ENCODE measurements around the gene MAP2K1. TPM values are rescaled to one million over a fixed set of nuclear protein-coding genes. Genes with fewer than 3 reads are reported as not detected.
"Not testable (repeated sequence)": the region's sequence is repeated elsewhere in the genome, so short reads cannot be mapped to it uniquely, and the experiment has no call there.

Gene MAP2K1
- total and polyA plus RNA-seq, 2 donors (not counting 1 experiment from before 2014, with no cell fraction given) = 32.9 to 40.0 TPM

DNA sequence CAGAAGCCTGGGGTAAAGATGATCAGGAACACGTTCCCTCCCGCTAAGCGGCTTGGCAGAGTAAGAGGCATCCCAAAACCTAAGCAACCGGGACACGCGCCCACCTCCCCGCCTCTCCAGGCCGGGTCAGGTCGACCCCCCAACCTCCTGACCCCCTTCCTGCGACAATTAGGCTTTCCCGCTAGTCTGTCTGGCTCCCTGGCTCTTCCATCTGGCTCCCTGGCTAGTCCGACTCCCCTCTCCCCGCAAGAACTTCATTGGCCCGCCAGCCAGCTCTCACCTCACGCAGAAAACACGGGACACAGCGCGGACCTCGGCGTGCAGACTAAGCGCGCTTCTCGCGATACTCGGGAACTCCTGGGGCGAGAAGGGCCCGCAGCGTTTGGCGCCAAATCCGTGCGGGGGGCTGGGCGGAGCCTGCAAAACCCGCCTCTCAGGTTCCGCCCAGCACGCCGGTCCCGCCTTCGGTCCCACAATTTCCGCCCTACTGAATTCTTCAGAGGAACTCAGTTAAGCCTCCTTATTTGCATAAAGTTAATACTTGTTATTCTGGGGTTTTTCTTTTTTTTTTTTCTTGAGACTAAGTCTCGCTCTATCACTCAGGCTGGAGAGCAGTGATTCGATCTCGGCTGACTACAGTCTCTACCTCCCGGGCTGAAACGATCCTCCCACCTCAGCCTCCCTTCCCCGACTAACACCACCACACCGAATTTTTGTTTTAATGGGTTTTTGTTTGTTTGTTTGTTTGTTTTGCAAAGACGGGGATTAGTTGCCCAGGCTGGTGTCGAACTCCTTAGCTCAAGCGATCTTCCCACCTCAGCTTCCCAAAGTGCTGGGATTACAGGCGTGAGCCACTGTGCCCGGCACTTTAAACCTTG lies 30.1 kb upstream of the MAP2K1 start, which contains the start of gene TIPIN:
Gene TIPIN (minus strand): TSS at position 327 of the 878 bp plus-strand sequence. CDS start 3,738 bp downstream, outside the sequence.
- Histone ChIP-seq H3K36me3 (ENCODE audit: control insufficient read depth, insufficient read depth, low read length) (no peaks in the 10 kb centered on the region), H3K9ac (ENCODE audit: insufficient read depth, low read length) (peak within 1 kb of the TSS; percentile 74), H3K27ac (ENCODE audit: insufficient read depth, low read length) (peak within 1 kb of the TSS; percentile 83), H3K79me2 (ENCODE audit: control insufficient read depth, insufficient read depth, low read length) (peaks cover 9% of the 10 kb centered on the region), H3K4me2 (ENCODE audit: extremely low read depth, insufficient read depth, low read length) (peak within 1 kb of the TSS; percentile 95), H2AFZ (ENCODE audit: low read length) (peak within 1 kb of the TSS; percentile 94), H3K4me3 (replicated peaks in 1 of 4; ENCODE audit: control extremely low read depth in 1 of 4, insufficient read depth in 1 of 4, low read depth in 3 of 4, low read length in 4 of 4) (peak within 1 kb of the TSS; percentile 71 to 87 (median 82)), H3K4me1 (ENCODE audit: control insufficient read depth, extremely low read depth, insufficient read depth, low read length) (no peaks in the 10 kb centered on the region), H3K9me3 (ENCODE audit: control insufficient read depth, insufficient read depth, low read depth, low read length) (no peaks in the 10 kb centered on the region), H3K27me3 (ENCODE audit: control insufficient read depth, insufficient read depth, low read length) (no peaks in the 10 kb centered on the region), H4K20me1 (ENCODE audit: control insufficient read depth, extremely low read depth, insufficient read depth, low read length) (no peaks in the 10 kb centered on the region)
- peak; percentile 93 to 97 for DNase-seq (ENCODE audit: low read depth in 2 of 2)
- TF ChIP-seq EZH2 (IDR thresholded peaks at IDR 0.05; ENCODE audit: low read length, missing control alignments) (no peak), CTCF (conservative IDR thresholded peaks at IDR 0.05 in 1 of 2, IDR thresholded peaks at IDR 0.05 in 1 of 2; ENCODE audit: low read depth in 1 of 2, low read length in 2 of 2) (no peak)

DNA sequence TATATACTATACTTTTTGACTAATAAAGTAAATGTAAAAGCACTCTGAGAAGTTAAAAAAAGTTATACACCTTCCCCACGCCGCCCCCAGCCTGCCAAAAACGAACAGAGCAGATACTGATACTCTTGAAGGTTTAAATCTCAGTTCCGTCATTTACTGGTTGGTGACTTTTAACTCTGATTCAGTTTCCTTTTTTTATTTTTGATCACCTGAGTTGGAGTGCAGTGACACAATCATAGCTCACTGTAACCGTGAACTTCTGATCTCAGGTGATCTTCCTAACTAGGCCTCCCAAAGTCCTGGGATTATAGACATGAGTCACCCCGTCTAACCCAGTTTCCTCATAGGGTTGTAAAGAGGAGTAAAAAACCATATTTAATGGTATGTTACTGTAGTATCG lies 27.0 kb upstream of the MAP2K1 start:
- no peaks in the 10 kb centered on the region for H3K4me1 ChIP-seq (ENCODE audit: control insufficient read depth, extremely low read depth, insufficient read depth, low read length)
- no peak for DNase-seq (ENCODE audit: low read depth in 2 of 2)
- H3K4me3 ChIP-seq (replicated peaks in 1 of 4; ENCODE audit: control extremely low read depth in 1 of 4, insufficient read depth in 1 of 4, low read depth in 3 of 4, low read length in 4 of 4) = no peak overlapping the region
- H3K4me2 ChIP-seq (ENCODE audit: extremely low read depth, insufficient read depth, low read length) = no peak overlapping the region
- no peaks in the 10 kb centered on the region for H3K36me3 ChIP-seq (ENCODE audit: control insufficient read depth, insufficient read depth, low read length)
- H3K79me2 ChIP-seq (ENCODE audit: control insufficient read depth, insufficient read depth, low read length) = peaks cover 9% of the 10 kb centered on the region
- no peak for TF ChIP-seq CTCF (conservative IDR thresholded peaks at IDR 0.05 in 1 of 2, IDR thresholded peaks at IDR 0.05 in 1 of 2; ENCODE audit: low read depth in 1 of 2, low read length in 2 of 2)
- TF ChIP-seq EZH2 (IDR thresholded peaks at IDR 0.05; ENCODE audit: low read length, missing control alignments) = no peak
- H2AFZ ChIP-seq (ENCODE audit: low read length) = no peak overlapping the region
- H3K27me3 ChIP-seq (ENCODE audit: control insufficient read depth, insufficient read depth, low read length) = no peaks in the 10 kb centered on the region
- no peaks in the 10 kb centered on the region for H4K20me1 ChIP-seq (ENCODE audit: control insufficient read depth, extremely low read depth, insufficient read depth, low read length)
- H3K27ac ChIP-seq (ENCODE audit: insufficient read depth, low read length) = no peak overlapping the region
- H3K9ac ChIP-seq (ENCODE audit: insufficient read depth, low read length) = no peak overlapping the region
- no peaks in the 10 kb centered on the region for H3K9me3 ChIP-seq (ENCODE audit: control insufficient read depth, insufficient read depth, low read depth, low read length)

DNA sequence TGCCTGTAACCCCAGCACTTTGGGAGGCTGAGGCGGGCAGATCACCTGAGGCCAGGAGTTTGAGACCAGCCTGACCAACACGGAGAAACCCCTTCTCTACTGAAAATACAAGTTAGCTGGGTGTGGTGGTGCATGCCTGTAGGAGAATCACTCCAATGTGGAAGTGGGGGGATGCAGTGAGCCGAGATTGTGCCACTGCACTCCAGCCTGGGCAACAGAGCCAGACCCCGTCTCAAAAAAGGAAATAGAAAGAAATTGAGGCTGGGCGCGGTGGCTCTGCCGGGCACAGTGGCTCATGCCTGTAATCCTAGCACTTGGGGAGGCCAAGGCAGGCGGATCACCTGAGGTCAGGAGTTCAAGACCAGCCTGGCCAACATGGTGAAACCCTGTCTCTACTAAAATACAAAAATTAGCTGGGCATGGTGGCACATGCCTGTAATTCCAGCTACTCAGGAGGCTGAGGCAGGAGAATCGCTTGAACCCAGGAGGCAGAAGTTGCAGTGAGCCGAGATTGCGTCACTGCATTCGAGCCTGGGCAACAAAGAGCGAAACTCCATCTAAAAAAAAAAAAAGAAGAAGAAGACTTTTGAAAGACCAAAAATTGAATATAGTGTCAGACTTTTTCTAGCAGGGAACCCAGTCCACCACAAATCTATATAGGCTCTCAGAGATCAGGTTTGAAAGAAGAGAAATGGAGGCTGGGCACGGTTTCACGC lies 24.8 kb upstream of the MAP2K1 start:
- not testable (repeated sequence) for H3K4me2 ChIP-seq (ENCODE audit: extremely low read depth, insufficient read depth, low read length); H3K9me3 ChIP-seq (ENCODE audit: control insufficient read depth, insufficient read depth, low read depth, low read length); DNase-seq (ENCODE audit: low read depth in 2 of 2); H3K4me1 ChIP-seq (ENCODE audit: control insufficient read depth, extremely low read depth, insufficient read depth, low read length); H3K9ac ChIP-seq (ENCODE audit: insufficient read depth, low read length); H3K27me3 ChIP-seq (ENCODE audit: control insufficient read depth, insufficient read depth, low read length); H2AFZ ChIP-seq (ENCODE audit: low read length); H3K27ac ChIP-seq (ENCODE audit: insufficient read depth, low read length); H3K36me3 ChIP-seq (ENCODE audit: control insufficient read depth, insufficient read depth, low read length); H4K20me1 ChIP-seq (ENCODE audit: control insufficient read depth, extremely low read depth, insufficient read depth, low read length); H3K79me2 ChIP-seq (ENCODE audit: control insufficient read depth, insufficient read depth, low read length); H3K4me3 ChIP-seq (replicated peaks in 1 of 4; ENCODE audit: control extremely low read depth in 1 of 4, insufficient read depth in 1 of 4, low read depth in 3 of 4, low read length in 4 of 4)

Data from fibroblast of lung (primary cell).